Erythroblast (primary cell): ENCODE measurements around the gene UQCRFS1.

Experiments
- GATA1 ChIP-seq: IDR thresholded peaks from 2 replicates; pipeline ENCODE4 v1.6.1; 2011; ENCODE audit warnings: low read depth, mild to moderate bottlenecking, control low read depth, low read length, moderate library complexity
- POLR2A ChIP-seq: IDR thresholded peaks from 2 replicates; pipeline ENCODE4 v1.6.1; 2011; ENCODE audit warnings: mild to moderate bottlenecking, low read length

- no peak for TF ChIP-seq POLR2A
- TF ChIP-seq GATA1 = no peak
These were observed 47.7 kb upstream of the UQCRFS1 start for GRCh38 chr19:29260477-29261317.
